Activated CD8-positive, alpha-beta T cell treated with anti-CD3 and anti-CD28 coated beads, Interleukin-2, amount 10 ng/mL, durations not matched to agents 7 days and 5 days (primary cell): ENCODE measurements around the gene ENPP7. TPM values are rescaled to one million over a fixed set of nuclear protein-coding genes. Genes with fewer than 3 reads are reported as not detected.

Experiments used
- ATAC-seq: fragments of 150-1000 bp; cut with Tn5 transposase; one replicate; pipeline ENCODE4 v1.10.0; 2021; ENCODE audit warnings: moderate library complexity
- CTCF ChIA-PET: fragments of 350-600 bp; sonication (Branson Sonifier 250); formaldehyde crosslinking; loops from one replicate; lab custom pipeline; 2021; ENCODE audit warnings: antibody characterized with exemption; lab: Charles Lee
- POLR2A ChIA-PET: fragments of 350-600 bp; sonication (Branson Sonifier 250); formaldehyde crosslinking; loops from one replicate; lab custom pipeline; 2021; ENCODE audit warnings: antibody characterized with exemption; lab: Charles Lee
- DNase-seq: peaks from one replicate; pipeline ENCODE4 v3.0.0-alpha.2; 2020
- H3K27ac Mint-ChIP-seq: one replicate; pipeline ENCODE4 v1.8.0; 2021; ENCODE audit warnings: mild to moderate bottlenecking, mixed read lengths
- H3K27me3 Mint-ChIP-seq: one replicate; pipeline ENCODE4 v1.8.0; 2021; ENCODE audit warnings: low read depth, mixed read lengths
- H3K36me3 Mint-ChIP-seq: one replicate; pipeline ENCODE4 v1.8.0; 2021; ENCODE audit warnings: low read depth, mixed read lengths
- H3K4me1 Mint-ChIP-seq: one replicate; pipeline ENCODE4 v1.8.0; 2021; ENCODE audit warnings: low read depth, mixed read lengths
- H3K4me3 Mint-ChIP-seq: one replicate; pipeline ENCODE4 v1.8.0; 2021; ENCODE audit warnings: mild to moderate bottlenecking, mixed read lengths
- H3K9me3 Mint-ChIP-seq: one replicate; pipeline ENCODE4 v1.8.0; 2022; ENCODE audit warnings: mixed read lengths; ENCODE audit not compliant: insufficient read depth
- total RNA-seq, 2 experiments: library from RNA; stranded (reverse); gene quantifications; one replicate each; pipeline ENCODE4 v1.2.3, GENCODE V29; 2021

The ENPP7 gene
- total RNA-seq, 2 experiments from 2014 or later = 0.13 TPM; not detected in 1

DNA sequence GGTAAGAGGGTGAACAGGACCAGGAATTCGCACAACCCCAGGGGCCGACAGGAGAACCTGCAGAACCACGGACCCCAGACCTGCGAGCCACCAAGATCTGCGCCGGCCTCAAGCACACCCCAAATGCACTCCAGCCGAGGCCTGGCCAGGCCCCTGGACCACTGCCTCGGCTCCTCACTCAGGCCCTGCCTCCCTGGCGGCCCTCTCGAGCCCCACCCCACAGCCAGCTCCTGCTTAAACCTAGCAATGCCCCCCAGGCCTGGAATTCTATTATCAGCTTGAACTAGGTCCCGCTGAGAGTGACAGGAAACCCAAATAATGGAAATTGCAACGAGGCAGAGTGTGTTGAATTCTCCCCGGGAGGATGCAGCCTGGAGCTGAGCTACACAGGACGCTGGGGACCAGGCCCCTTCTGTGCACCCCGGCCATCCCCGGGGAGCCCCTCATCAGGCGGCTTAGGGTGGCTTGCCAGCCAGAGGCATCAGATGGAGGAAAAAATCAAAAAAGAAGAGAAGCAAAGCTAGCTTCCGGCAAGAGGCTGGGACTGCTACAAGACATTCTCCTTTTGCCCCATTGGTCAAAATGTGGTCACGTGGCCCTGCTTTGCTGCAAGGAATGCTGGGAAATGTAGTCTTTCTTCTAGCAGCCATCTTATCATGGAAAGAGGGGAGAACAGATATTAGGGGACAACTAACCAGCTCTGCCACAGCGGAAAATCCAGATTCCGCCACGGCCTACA lies 2.4 kb upstream of the ENPP7 start:
- POLR2A ChIA-PET = no interaction called here

DNA sequence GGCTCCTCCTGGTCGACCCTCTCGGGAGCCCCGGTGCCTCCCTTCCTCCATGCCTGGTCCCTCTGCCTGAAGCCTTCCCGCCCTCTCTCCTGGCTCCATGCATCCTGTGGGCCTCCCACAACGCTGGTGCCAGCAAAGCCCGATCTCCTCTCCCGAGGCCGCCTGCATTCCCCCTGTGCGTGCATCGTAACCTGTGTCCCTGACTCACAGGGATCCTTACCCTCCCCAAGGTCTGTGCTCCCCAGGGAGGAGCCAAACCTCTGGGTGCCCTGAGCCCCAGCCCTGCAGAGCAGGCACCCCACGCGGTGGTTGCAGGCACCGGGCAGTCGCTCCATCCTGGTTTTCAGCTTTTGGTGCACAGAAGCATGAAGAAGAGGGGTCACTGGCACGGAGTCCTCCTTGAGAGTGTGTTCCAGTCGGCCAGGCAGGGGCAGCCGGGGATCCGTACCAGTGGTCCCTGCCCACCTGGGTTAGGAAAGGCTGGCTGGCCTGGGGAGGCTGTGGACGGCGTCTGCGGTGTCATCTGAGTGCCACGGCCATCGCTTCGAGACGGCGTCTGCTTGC lies 1.8 kb upstream of the ENPP7 start:
- ATAC-seq = peak; percentile 9
- Mint-ChIP-seq H3K27me3 (no peaks in the 10 kb centered on the region), H3K4me1 (peaks cover 25% of the 10 kb centered on the region), H3K36me3 (no peaks in the 10 kb centered on the region), H3K27ac (peak overlapping the region; percentile 83), H3K4me3 (no peak overlapping the region), H3K9me3 (no peaks in the 10 kb centered on the region)
- DNase-seq = no peak
- ChIA-PET POLR2A (no interaction called here), CTCF (interaction anchor here (1.0 to 2.2 kb wide), 3 partner anchors 12 to 328 kb away, joined by 3 to 19 read pairs (median 5); no protein-coding TSS in a partner anchor)

More for the DNA sequence above, 2.4 kb upstream of the ENPP7 start:
- DNase-seq (peak; percentile 92), ATAC-seq (peak; percentile 83)
- H3K27me3 Mint-ChIP-seq = no peaks in the 10 kb centered on the region
- CTCF ChIA-PET = interaction anchor here (1.0 to 2.2 kb wide), 3 partner anchors 13 to 328 kb away, joined by 3 to 19 read pairs (median 5); no protein-coding TSS in a partner anchor
- no peaks in the 10 kb centered on the region for H3K9me3 Mint-ChIP-seq
- peak overlapping the region; percentile 83 for H3K27ac Mint-ChIP-seq
- peak overlapping the region; percentile 64 for H3K4me3 Mint-ChIP-seq
- H3K36me3 Mint-ChIP-seq = no peaks in the 10 kb centered on the region
- peaks cover 21% of the 10 kb centered on the region for H3K4me1 Mint-ChIP-seq

DNA sequence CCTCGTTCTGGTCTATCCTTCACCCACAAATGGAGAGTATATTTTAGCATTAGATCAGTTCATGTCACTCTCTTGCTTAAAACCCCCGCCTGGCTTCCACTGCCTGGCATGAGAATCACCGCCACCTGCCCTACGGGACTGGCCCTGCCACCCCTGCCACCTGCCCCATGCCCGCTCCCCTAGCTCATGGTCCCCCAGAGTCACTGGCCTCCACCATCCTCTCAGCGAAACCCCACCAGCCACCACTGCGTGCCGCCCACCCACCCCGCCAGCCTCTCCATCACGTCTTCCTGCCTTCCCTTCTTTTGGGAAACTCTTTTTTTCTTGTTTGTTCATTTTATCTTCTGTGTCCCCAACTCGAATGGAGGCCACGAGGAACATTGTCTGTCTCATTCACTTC lies 982 bp upstream of the ENPP7 start:
- no peak overlapping the region for H3K4me3 Mint-ChIP-seq
- CTCF ChIA-PET = no interaction called here

GRCh38 chr17:79730437-79730768 lies 340 bp upstream of the ENPP7 start:
- DNase-seq (no peak), ATAC-seq (no peak)
- H3K27ac Mint-ChIP-seq = no peak overlapping the region
- H3K9me3 Mint-ChIP-seq = no peaks in the 10 kb centered on the region
- POLR2A ChIA-PET = no interaction called here
- peaks cover 25% of the 10 kb centered on the region for H3K4me1 Mint-ChIP-seq
- CTCF ChIA-PET = no interaction called here
- H3K36me3 Mint-ChIP-seq = no peaks in the 10 kb centered on the region
- no peaks in the 10 kb centered on the region for H3K27me3 Mint-ChIP-seq
- no peak overlapping the region for H3K4me3 Mint-ChIP-seq

More for the DNA sequence above, 982 bp upstream of the ENPP7 start:
- ATAC-seq = no peak
- DNase-seq = no peak
- H3K27me3 Mint-ChIP-seq = no peaks in the 10 kb centered on the region
- no peaks in the 10 kb centered on the region for H3K36me3 Mint-ChIP-seq
- POLR2A ChIA-PET = no interaction called here
- peaks cover 25% of the 10 kb centered on the region for H3K4me1 Mint-ChIP-seq
- H3K9me3 Mint-ChIP-seq = no peaks in the 10 kb centered on the region
- peak overlapping the region; percentile 20 for H3K27ac Mint-ChIP-seq

DNA sequence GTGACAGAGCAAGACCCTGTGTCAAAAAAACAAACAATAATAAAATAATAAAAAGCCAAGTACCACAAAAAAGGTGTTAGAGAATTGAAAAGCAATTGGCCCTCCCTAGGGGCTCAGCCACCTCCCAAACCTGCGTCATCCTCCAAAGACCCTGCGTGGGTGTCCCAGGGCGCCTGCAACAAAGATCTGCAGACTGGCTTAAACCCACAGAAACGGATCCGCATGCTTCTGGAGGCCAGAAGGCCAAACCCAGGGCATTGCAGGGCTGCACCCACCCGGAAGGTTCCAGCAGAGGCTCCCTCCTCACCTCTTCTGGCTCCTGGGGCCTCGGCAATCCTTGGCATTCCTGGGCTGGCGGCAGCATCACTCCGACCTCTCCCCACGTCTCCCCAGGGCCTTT lies 1.5 kb downstream of the ENPP7 start:
- Mint-ChIP-seq H3K27ac (no peak overlapping the region), H3K4me3 (peak overlapping the region; percentile 64), H3K27me3 (no peaks in the 10 kb centered on the region), H3K9me3 (no peaks in the 10 kb centered on the region), H3K4me1 (peaks cover 25% of the 10 kb centered on the region), H3K36me3 (no peaks in the 10 kb centered on the region)
- DNase-seq = no peak
- ATAC-seq = no peak
- ChIA-PET CTCF (interaction anchor here (1.3 kb wide), 1 partner anchor 10 kb away, joined by 8 read pairs; no protein-coding TSS in a partner anchor), POLR2A (no interaction called here)

- DNase-seq = peak; percentile 47
- peak overlapping the region; percentile 75 for H3K27ac Mint-ChIP-seq
Observed at GRCh38 chr17:79732804-79733691, 2.3 kb downstream of the ENPP7 start.

DNA sequence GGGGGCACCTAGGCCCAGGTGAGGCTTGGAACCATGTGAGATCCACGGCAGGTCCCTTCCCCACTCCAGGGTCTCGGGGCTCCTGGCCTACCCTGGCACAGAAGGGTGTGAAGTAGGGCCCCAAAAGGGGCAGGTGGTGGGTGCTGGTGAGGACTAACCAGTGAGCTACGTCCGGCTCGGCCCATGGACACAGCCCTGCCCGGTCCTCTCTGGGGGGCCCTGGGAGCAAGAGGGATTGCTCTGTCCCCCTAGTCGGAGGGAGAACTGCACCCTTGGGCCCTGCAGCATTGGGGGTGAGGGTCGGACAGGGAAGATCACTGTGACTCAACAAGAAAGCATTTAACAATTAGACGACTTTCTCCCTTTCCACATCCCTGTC lies 2.9 kb downstream of the ENPP7 start:
- no peak for ATAC-seq
- peaks cover 20% of the 10 kb centered on the region for H3K4me1 Mint-ChIP-seq
- ChIA-PET CTCF (interaction anchor here (1.0 kb wide), 1 partner anchor 12 kb away, joined by 3 read pairs; no protein-coding TSS in a partner anchor), POLR2A (interaction anchor here (0.5 kb wide), 1 partner anchor 180 kb away, joined by 3 read pairs; no protein-coding TSS in a partner anchor)
- H3K27ac Mint-ChIP-seq = no peak overlapping the region
- H3K4me3 Mint-ChIP-seq = no peak overlapping the region
- no peaks in the 10 kb centered on the region for H3K36me3 Mint-ChIP-seq
- H3K27me3 Mint-ChIP-seq = no peaks in the 10 kb centered on the region
- no peaks in the 10 kb centered on the region for H3K9me3 Mint-ChIP-seq
- DNase-seq = no peak

More at GRCh38 chr17:79732804-79733691, 2.3 kb downstream of the ENPP7 start:
- peak; percentile 47 for ATAC-seq
- no peaks in the 10 kb centered on the region for H3K9me3 Mint-ChIP-seq
- CTCF ChIA-PET = interaction anchor here (1.0 to 1.3 kb wide), 2 partner anchors 9 to 13 kb away, joined by 3 to 8 read pairs; no protein-coding TSS in a partner anchor
- H3K4me3 Mint-ChIP-seq = peak overlapping the region; percentile 64
- peaks cover 25% of the 10 kb centered on the region for H3K4me1 Mint-ChIP-seq
- POLR2A ChIA-PET = interaction anchor here (0.6 kb wide), 1 partner anchor 9 kb away, joined by 3 read pairs; no protein-coding TSS in a partner anchor
- H3K27me3 Mint-ChIP-seq = no peaks in the 10 kb centered on the region
- H3K36me3 Mint-ChIP-seq = no peaks in the 10 kb centered on the region

- Mint-ChIP-seq H3K9me3 (no peaks in the 10 kb centered on the region), H3K27ac (no peak overlapping the region), H3K4me1 (peaks cover 12% of the 10 kb centered on the region), H3K4me3 (no peak overlapping the region), H3K27me3 (no peaks in the 10 kb centered on the region), H3K36me3 (no peaks in the 10 kb centered on the region)
- ChIA-PET POLR2A (no interaction called here), CTCF (interaction anchor here (0.6 kb wide), 1 partner anchor 11 kb away, joined by 3 read pairs; no protein-coding TSS in a partner anchor)
- ATAC-seq = no peak
- DNase-seq = no peak
Observed at GRCh38 chr17:79735096-79735495, 4.4 kb downstream of the ENPP7 start.

GRCh38 chr17:79737046-79737921 lies 6.5 kb downstream of the ENPP7 start:
- Mint-ChIP-seq H3K9me3 (no peaks in the 10 kb centered on the region), H3K36me3 (no peaks in the 10 kb centered on the region), H3K4me1 (peaks cover 12% of the 10 kb centered on the region), H3K4me3 (no peak overlapping the region), H3K27ac (no peak overlapping the region), H3K27me3 (peaks cover 5% of the 10 kb centered on the region)
- DNase-seq = no peak
- ATAC-seq = no peak
- POLR2A ChIA-PET = no interaction called here
- CTCF ChIA-PET = no interaction called here

- H3K9me3 Mint-ChIP-seq = no peaks in the 10 kb centered on the region
- H3K36me3 Mint-ChIP-seq = no peaks in the 10 kb centered on the region
- DNase-seq (no peak), ATAC-seq (no peak)
- H3K4me3 Mint-ChIP-seq = no peak overlapping the region
- no peak overlapping the region for H3K27ac Mint-ChIP-seq
- ChIA-PET CTCF (no interaction called here), POLR2A (no interaction called here)
- H3K4me1 Mint-ChIP-seq = peaks cover 7% of the 10 kb centered on the region
- peaks cover 5% of the 10 kb centered on the region for H3K27me3 Mint-ChIP-seq
Observed at GRCh38 chr17:79737922-79738578, 7.3 kb downstream of the ENPP7 start.
